Stomach (tissue), 9 donors: ENCODE results near the gene MTCL1. TPM values are rescaled to one million over a fixed set of nuclear protein-coding genes. Genes with fewer than 3 reads are reported as not detected.

Source experiments
- DNase-seq, 2 donors: peaks; one replicate each; pipeline versions ENCODE4 v3.0.0 to v3.0.0-alpha.2; 2013 to 2019
- H3K27ac ChIP-seq, 5 donors: fragments of 200-600 bp in 4 of 5; sonication (generic) in 4 of 5; one replicate each; pipeline ENCODE4 v1.5.1; 2013 to 2019; ENCODE audit warnings: mild to moderate bottlenecking in 1 of 5, moderate library complexity in 1 of 5
- H3K27me3 ChIP-seq, 3 donors: fragments of 200-600 bp; sonication (generic); one replicate each; pipeline ENCODE4 v1.5.1; 2017 to 2019; ENCODE audit warnings: mixed run types in 1 of 3
- H3K36me3 ChIP-seq, 4 donors: fragments of 200-600 bp; sonication (generic); 1 replicate in 3 of 4; 2 replicates in 1 of 4; pipeline ENCODE4 v1.5.1; 2016 to 2019
- H3K4me1 ChIP-seq, 4 donors: fragments of 200-600 bp; sonication (generic); one replicate each; pipeline ENCODE4 v1.5.1; 2016 to 2019
- H3K4me3 ChIP-seq, 4 donors: fragments of 200-600 bp; sonication (generic) in 3 of 4; one replicate each; pipeline ENCODE4 v1.5.1; 2016 to 2019; ENCODE audit warnings: mild to moderate bottlenecking in 1 of 4
- H3K9me3 ChIP-seq, 4 donors: fragments of 200-600 bp; sonication (generic); one replicate each; pipeline ENCODE4 v1.5.1; 2016 to 2019
- CTCF ChIP-seq, 7 experiments: fragments of 450-650 bp in 4 of 7; fragments of 200-600 bp in 3 of 7; sonication (generic) in 3 of 7; IDR thresholded peaks; one replicate each; pipeline ENCODE4 v1.5.1; 2016 to 2019; ENCODE audit warnings: antibody characterized with exemption in 7 of 7, control low read depth in 2 of 7, mild to moderate bottlenecking in 1 of 7
- EP300 ChIP-seq: sonication (generic); formaldehyde crosslinking; IDR thresholded peaks from one replicate; pipeline ENCODE4 v1.6.1; 2017; ENCODE audit warnings: antibody characterized with exemption
- POLR2A ChIP-seq, 4 donors: fragments of 450-650 bp; IDR thresholded peaks; one replicate each; pipeline ENCODE4 v1.6.1; 2016; ENCODE audit warnings: antibody characterized with exemption in 4 of 4, control low read depth in 2 of 4, mild to moderate bottlenecking in 1 of 4, moderate library complexity in 1 of 4
- POLR2AphosphoS5 ChIP-seq, 3 donors: sonication (generic); formaldehyde crosslinking; IDR thresholded peaks; one replicate each; pipeline ENCODE4 v1.6.1; 2016; ENCODE audit warnings: antibody characterized with exemption in 3 of 3
- WGBS, 5 donors: extraction: QIAGEN DNeasy Blood & Tissue Kit in 3 of 5; methylation state at CpG; one replicate each; pipeline versions ENCODE4 v1.1.5 to v1.1.7; 2013 to 2018; 5-methylcytosine and 5-hydroxymethylcytosine counted together
- intact Hi-C: fragments of 100-400 bp; cut with DNase I; formaldehyde crosslinking; loops from one replicate; pipeline ENCODE4 v1.15.1; 2023; ENCODE audit warnings: low total_unique reads
- polyA plus RNA-seq, 3 donors: library from polyadenylated mRNA; stranded (reverse); fragments of 200-250 nt; gene quantifications; one replicate each; pipeline ENCODE4 v1.2.3, GENCODE V29; 2013
- total RNA-seq, 5 donors: library from RNA; depleted of rRNA; stranded (reverse); fragments of >200 nt; gene quantifications; one replicate each; pipeline versions ENCODE4 v1.1.0 to v1.2.3, GENCODE V29; 2014 to 2016
- donor health status: healthy with polysubstance abuse.
- donor health status: Bipolar disorder and iron deficiency.
- donor health status: healthy.

MTCL1 gene
- total and polyA plus RNA-seq, 8 donors = 2.3 to 225 (median 20.5) TPM

DNA sequence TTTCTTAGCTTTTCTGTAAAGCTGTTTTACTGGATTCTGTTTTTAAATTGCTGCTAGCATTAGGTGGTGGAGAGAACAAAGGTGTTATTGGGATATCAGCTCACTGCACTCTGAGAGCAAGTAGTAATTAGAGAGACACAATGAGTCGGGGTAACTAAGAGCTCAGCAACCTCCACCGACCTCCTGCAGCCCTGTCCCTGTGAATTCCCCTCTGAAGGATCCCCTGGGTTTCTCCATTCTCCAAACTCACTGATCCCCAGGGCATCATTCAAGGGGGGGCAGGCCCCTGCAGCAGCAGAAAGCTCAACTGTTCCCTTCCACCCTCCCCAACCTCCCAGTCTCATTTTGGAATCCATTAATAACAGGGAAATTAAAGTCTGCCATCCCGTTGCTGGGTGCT is 73.0 kb downstream of the MTCL1 start:
- intact Hi-C loops = no loop called here

DNA sequence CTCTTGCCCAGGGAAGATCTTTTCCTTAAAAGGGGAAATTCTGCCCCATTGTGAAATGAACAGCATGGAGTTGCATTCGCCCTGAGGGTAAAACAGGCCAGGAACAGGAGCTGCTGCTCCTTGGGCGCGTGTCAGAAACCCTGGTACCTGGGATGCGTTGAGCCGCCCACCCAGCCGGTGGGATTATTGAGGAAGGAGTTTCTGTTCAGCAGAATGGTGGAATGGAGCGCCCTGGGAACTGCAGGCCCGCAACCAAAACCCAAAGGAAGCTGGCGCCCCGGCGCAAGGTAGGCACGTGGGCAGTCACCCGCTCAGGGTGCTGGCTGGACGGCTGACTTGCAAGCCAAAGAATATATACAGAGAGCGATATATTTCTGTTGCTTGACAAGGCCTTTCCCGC is 73.5 kb downstream of the MTCL1 start:
- peaks cover 3 to 26% (median 6%) of the 10 kb centered on the region in 4 donors for H3K36me3 ChIP-seq
- intact Hi-C loops = no loop called here
- 95 to 99% (median 97%) methylated on average over 15 to 16 of the region's 16 CpGs for WGBS, 5 donors
- peak overlapping the region in 1 of 5 donors; percentile 83 for H3K27ac ChIP-seq
- H3K27me3 ChIP-seq = no peaks in the 10 kb centered on the region
- no peak overlapping the region for H3K4me3 ChIP-seq
- DNase-seq = peak in 1 of 2 donors; percentile 13
- no peak for TF ChIP-seq EP300
- no peak for TF ChIP-seq POLR2A (IDR thresholded peaks at IDR 0.05)
- TF ChIP-seq CTCF (IDR thresholded peaks at IDR 0.05) = no peak
- no peak for TF ChIP-seq POLR2AphosphoS5 (IDR thresholded peaks at IDR 0.05)
- H3K9me3 ChIP-seq = no peaks in the 10 kb centered on the region
- peaks cover 0 to 23% (median 11%) of the 10 kb centered on the region in 4 donors for H3K4me1 ChIP-seq

More for the DNA sequence above, 73.0 kb downstream of the MTCL1 start:
- Histone ChIP-seq H3K4me3 (no peak overlapping the region), H3K27me3 (no peaks in the 10 kb centered on the region), H3K27ac (peak overlapping the region in 1 of 5 donors; percentile 83), H3K36me3 (peaks cover 0 to 22% (median 2%) of the 10 kb centered on the region in 4 donors), H3K9me3 (no peaks in the 10 kb centered on the region), H3K4me1 (peaks cover 0 to 23% (median 11%) of the 10 kb centered on the region in 4 donors)
- TF ChIP-seq POLR2A (IDR thresholded peaks at IDR 0.05) (no peak), EP300 (no peak), CTCF (IDR thresholded peaks at IDR 0.05) (no peak), POLR2AphosphoS5 (IDR thresholded peaks at IDR 0.05) (no peak)
- WGBS, 5 donors = 72 to 74% (median 72%) methylated on average over 3 of the region's 3 CpGs
- DNase-seq = no peak

DNA sequence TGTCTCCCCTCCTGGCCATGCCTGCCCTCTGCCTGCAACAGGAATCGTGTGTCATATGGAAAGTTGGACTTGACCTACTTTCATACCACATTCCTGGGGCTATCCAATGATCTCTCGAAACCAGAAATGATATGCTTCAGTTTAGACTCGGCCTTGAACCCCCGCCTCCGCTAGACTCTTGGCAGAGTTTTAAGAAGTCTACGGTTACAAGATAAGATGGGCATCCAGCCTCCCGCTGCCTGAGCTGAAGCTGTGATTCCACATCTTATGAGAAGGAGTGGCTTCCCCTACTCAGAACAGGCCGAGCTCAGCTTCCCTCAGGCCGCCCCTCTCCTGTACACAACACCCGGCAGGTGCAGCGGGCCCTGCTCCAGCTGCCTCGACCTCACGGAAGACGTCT is 73.9 kb downstream of the MTCL1 start:
- intact Hi-C loops = no loop called here
- whole genome bisulfite sequencing, 5 donors = 79 to 86% (median 79%) methylated on average over 14 of the region's 14 CpGs
- DNase-seq = peak in 1 of 2 donors; percentile 14
- Histone ChIP-seq H3K36me3 (peaks cover 6 to 31% (median 10%) of the 10 kb centered on the region in 4 donors), H3K27ac (peak overlapping the region in 1 of 5 donors; percentile 83), H3K4me3 (no peak overlapping the region), H3K27me3 (no peaks in the 10 kb centered on the region), H3K9me3 (no peaks in the 10 kb centered on the region), H3K4me1 (peaks cover 0 to 23% (median 11%) of the 10 kb centered on the region in 4 donors)
- no peak for TF ChIP-seq POLR2AphosphoS5 (IDR thresholded peaks at IDR 0.05)
- TF ChIP-seq CTCF (IDR thresholded peaks at IDR 0.05) = no peak
- no peak for TF ChIP-seq EP300
- TF ChIP-seq POLR2A (IDR thresholded peaks at IDR 0.05) = no peak

- TF ChIP-seq CTCF (IDR thresholded peaks at IDR 0.05) = no peak
- no peak for TF ChIP-seq POLR2AphosphoS5 (IDR thresholded peaks at IDR 0.05)
- no peak for TF ChIP-seq EP300
- TF ChIP-seq POLR2A (IDR thresholded peaks at IDR 0.05) = no peak
- Histone ChIP-seq H3K27me3 (no peaks in the 10 kb centered on the region), H3K4me1 (peaks cover 0 to 23% (median 9%) of the 10 kb centered on the region in 4 donors), H3K4me3 (no peak overlapping the region), H3K36me3 (peaks cover 6 to 40% (median 19%) of the 10 kb centered on the region in 4 donors), H3K9me3 (no peaks in the 10 kb centered on the region), H3K27ac (no peak overlapping the region)
- 66 to 79% (median 79%) methylated on average over 3 to 6 of the region's 6 CpGs for WGBS, 5 donors
- intact Hi-C loops = no loop called here
- DNase-seq = peak; percentile 18 to 46
Observed at GRCh38 chr18:8780227-8780626, 74.9 kb downstream of the MTCL1 start.
